Measurements from ENCODE around the gene ZNF451. TPM values are rescaled to one million over a fixed set of nuclear protein-coding genes. Genes with fewer than 3 reads are reported as not detected.
"Not testable (repeated sequence)": the region's sequence is repeated elsewhere in the genome, so short reads cannot be mapped to it uniquely, and the experiment has no call there.

Gene ZNF451
- total RNA-seq (54.2 and 64.4 TPM in 2 replicates), polyA plus RNA-seq (9.0 and 9.9 TPM in 2 replicates), polyA minus RNA-seq (59.5 and 65.4 TPM in 2 replicates), Bru-seq, nascent RNA (percentile 92 among the genes with signal in this experiment), BruChase-seq, experiment 1, labeled RNA remaining after a 6-hour chase (percentile 92 among the genes with signal in this experiment), BruChase-seq, experiment 2, labeled RNA remaining after a 2-hour chase (percentile 95 among the genes with signal in this experiment)
- polyA plus RNA-seq (2011; cell fraction: cytosol; rRNA removed) = 7.9 and 10.4 TPM in 2 replicates
- polyA plus RNA-seq (2011; cell fraction: nucleus; rRNA removed) = 38.3 and 45.8 TPM in 2 replicates
- polyA plus RNA-seq (2012) = 10.6 and 15.5 TPM in 2 replicates
- 34.7 TPM for polyA minus RNA-seq (2011; cell fraction: cytosol; rRNA and poly(A)+ RNA removed)
- polyA minus RNA-seq (2011; cell fraction: nucleus; rRNA and poly(A)+ RNA removed) = 102 and 154 TPM in 2 replicates
- long read RNA-seq, full-length matches to known transcripts = 42 of 50 reads
- long read RNA-seq, partial matches to known transcripts = 4 of 50 reads
- long read RNA-seq, other reads (novel, unspliced or antisense) = 4 of 50 reads

DNA sequence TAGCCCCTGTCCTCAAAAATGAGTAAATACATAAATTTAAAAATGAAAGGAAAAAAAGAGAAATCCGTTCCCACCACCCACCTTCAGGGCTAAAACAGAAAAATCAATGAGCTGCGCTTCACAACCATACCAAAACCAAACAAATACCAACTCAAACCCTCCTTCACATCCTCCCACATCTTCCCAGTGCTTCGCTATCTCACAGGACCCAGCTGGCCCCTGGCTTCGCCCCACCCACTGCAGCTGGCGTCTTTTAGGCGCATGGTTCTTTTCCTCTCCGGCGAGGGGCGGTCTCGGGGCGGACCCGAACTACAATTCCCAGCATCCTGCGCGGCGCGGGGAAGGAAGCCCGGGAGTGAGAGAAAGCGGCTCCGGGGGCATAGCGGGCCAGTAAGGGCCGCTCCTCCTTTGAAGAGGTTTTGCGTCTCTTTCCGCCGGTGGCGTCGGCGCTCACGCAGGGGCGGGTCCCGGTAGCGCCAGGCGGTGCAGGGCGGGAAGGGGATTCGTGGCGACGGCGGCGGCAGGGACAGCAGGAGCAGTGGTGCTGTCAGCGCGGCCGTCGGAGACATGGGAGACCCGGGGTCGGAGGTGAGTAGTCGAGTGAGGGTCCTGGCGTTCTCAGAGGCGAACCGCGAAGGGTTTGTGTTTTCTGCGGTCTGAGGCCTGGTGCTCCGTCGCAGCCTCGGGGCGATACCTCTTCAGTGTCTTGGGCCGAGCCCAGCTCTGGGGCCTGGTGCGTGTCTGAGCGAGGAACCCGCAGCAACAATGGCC, at the start of gene ZNF451:
Gene ZNF451 (plus strand): TSS at position 502 of the 771 bp plus-strand sequence. CDS start 66 bp downstream, at position 568.
- DNase-seq (ENCODE audit: low read depth, low spot score) = peak; percentile 99
- intact Hi-C loops (cut with micrococcal nuclease) = loop anchor here (1.0 to 5.0 kb wide), 5 partner anchors 38 to 227 kb away; partner anchors contain the start of genes BAG2, BEND6 and PRIM2
- Histone ChIP-seq H3K27ac (ENCODE audit: insufficient read depth, low read depth, low read length) (peak within 1 kb of the TSS; percentile 69), H3K79me2 (ENCODE audit: control insufficient read depth, insufficient read depth, low read length) (peaks cover 34% of the 10 kb centered on the region), H3K9me3 (replicated peaks; ENCODE audit: control insufficient read depth, insufficient read depth, low read length) (no peaks in the 10 kb centered on the region), H3K36me3 (ENCODE audit: control insufficient read depth in 2 of 2, extremely low read depth in 1 of 2, insufficient read depth in 2 of 2, low read length in 2 of 2) (no peaks in the 10 kb centered on the region), H3K4me1 (ENCODE audit: control insufficient read depth, extremely low read depth, insufficient read depth, low read length) (peaks cover 30% of the 10 kb centered on the region), H3K4me3 (replicated peaks in 1 of 3; ENCODE audit: insufficient read depth in 1 of 3, low read depth in 1 of 3, low read length in 3 of 3) (peak within 1 kb of the TSS; percentile 57 to 70 (median 63)), H3K4me2 (ENCODE audit: insufficient read depth, low read length) (peak within 1 kb of the TSS; percentile 77), H3K27me3 (ENCODE audit: control insufficient read depth in 2 of 2, insufficient read depth in 2 of 2, low read length in 2 of 2) (no peaks in the 10 kb centered on the region), H3K9ac (replicated peaks; ENCODE audit: extremely low read depth, insufficient read depth, low read length) (peak within 1 kb of the TSS; percentile 74), H2AFZ (ENCODE audit: low read depth, low read length) (peak within 1 kb of the TSS; percentile 78), H3K9me1 (replicated peaks; ENCODE audit: control insufficient read depth, extremely low read depth, insufficient read depth, low read length) (no peaks in the 10 kb centered on the region), H4K20me1 (replicated peaks; ENCODE audit: control insufficient read depth, extremely low read depth, insufficient read depth, low read length) (peaks cover 12% of the 10 kb centered on the region)
- ChIA-PET CTCF (interaction anchor here (0.7 to 1.1 kb wide), 3 partner anchors 135 to 224 kb away, joined by 3 to 4 read pairs (median 3); partner anchors contain the start of gene BEND6), POLR2A (no interaction called here)
- dilution Hi-C loops (cut with MboI; ENCODE audit: extremely low pct_ligation_motif_present, low sequenced_read_pairs) = no loop called here
- BruUV-seq (replicated peaks) = no TSS peak
- TF ChIP-seq POLR2AphosphoS5 (IDR thresholded peaks at IDR 0.05; ENCODE audit: insufficient read depth, low read depth, low read length) (peak; percentile 63), POLR2A (IDR thresholded peaks at IDR 0.05; ENCODE audit: low read depth, low read length) (peak; percentile 49), JUN (IDR thresholded peaks at IDR 0.05; ENCODE audit: borderline replicate concordance, insufficient read depth, insufficient read length, low read depth) (no peak), GATA2 (IDR thresholded peaks at IDR 0.05; ENCODE audit: insufficient read depth, insufficient read length, low read depth, low read length) (no peak)
- no peak for FAIRE-seq

- H3K9me1 ChIP-seq (replicated peaks; ENCODE audit: control insufficient read depth, extremely low read depth, insufficient read depth, low read length); H3K36me3 ChIP-seq (ENCODE audit: control insufficient read depth in 2 of 2, extremely low read depth in 1 of 2, insufficient read depth in 2 of 2, low read length in 2 of 2); intact Hi-C loops (cut with micrococcal nuclease); H2AFZ ChIP-seq (ENCODE audit: low read depth, low read length); BruUV-seq (replicated peaks); FAIRE-seq; POLR2A ChIA-PET; H3K9me3 ChIP-seq (replicated peaks; ENCODE audit: control insufficient read depth, insufficient read depth, low read length); H3K4me2 ChIP-seq (ENCODE audit: insufficient read depth, low read length); CTCF ChIA-PET; DNase-seq (ENCODE audit: low read depth, low spot score); H3K27ac ChIP-seq (ENCODE audit: insufficient read depth, low read depth, low read length); H3K4me3 ChIP-seq (replicated peaks in 1 of 3; ENCODE audit: insufficient read depth in 1 of 3, low read depth in 1 of 3, low read length in 3 of 3); H4K20me1 ChIP-seq (replicated peaks; ENCODE audit: control insufficient read depth, extremely low read depth, insufficient read depth, low read length); dilution Hi-C loops (cut with MboI; ENCODE audit: extremely low pct_ligation_motif_present, low sequenced_read_pairs); H3K9ac ChIP-seq (replicated peaks; ENCODE audit: extremely low read depth, insufficient read depth, low read length): not testable (repeated sequence)
- H3K79me2 ChIP-seq (ENCODE audit: control insufficient read depth, insufficient read depth, low read length) = peaks cover 12% of the 10 kb centered on the region
- H3K27me3 ChIP-seq (ENCODE audit: control insufficient read depth in 2 of 2, insufficient read depth in 2 of 2, low read length in 2 of 2) = peaks cover 4 to 19% of the 10 kb centered on the region in 2 experiments
- H3K4me1 ChIP-seq (ENCODE audit: control insufficient read depth, extremely low read depth, insufficient read depth, low read length) = peaks cover 10% of the 10 kb centered on the region
Observed at GRCh38 chr6:57044061-57044460, 45.9 kb upstream of the ZNF451 start.
